ENCODE results near the gene TBC1D2. TPM values are rescaled to one million over a fixed set of nuclear protein-coding genes. Genes with fewer than 3 reads are reported as not detected.

TBC1D2 gene
- total RNA-seq, 1 donor from 2014 or later, result 2.3 TPM

DNA sequence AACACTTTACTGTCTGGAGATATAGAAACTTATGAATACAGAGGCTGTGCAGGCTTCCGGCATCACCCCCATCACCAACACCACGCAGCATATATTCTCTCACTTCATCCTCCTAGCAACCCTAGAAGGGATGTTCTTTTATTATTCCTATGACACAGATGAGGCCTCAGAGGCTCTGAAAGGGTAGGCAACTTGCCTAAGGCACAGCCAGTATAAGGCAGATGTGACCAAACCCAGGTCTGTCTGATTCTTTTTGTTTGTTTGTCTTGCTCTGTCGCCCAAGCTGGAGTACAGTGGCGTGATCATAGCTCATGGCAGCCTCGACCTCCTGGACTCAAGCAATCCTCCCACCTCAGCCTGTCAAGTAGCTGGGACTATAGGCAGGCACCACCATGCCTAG, 40.2 kb downstream of the TBC1D2 start:
- Mint-ChIP-seq H3K9me3 (ENCODE audit: unreplicated experiment) (no peaks in the 10 kb centered on the region), H3K27me3 (ENCODE audit: unreplicated experiment) (peaks cover 2% of the 10 kb centered on the region)

DNA sequence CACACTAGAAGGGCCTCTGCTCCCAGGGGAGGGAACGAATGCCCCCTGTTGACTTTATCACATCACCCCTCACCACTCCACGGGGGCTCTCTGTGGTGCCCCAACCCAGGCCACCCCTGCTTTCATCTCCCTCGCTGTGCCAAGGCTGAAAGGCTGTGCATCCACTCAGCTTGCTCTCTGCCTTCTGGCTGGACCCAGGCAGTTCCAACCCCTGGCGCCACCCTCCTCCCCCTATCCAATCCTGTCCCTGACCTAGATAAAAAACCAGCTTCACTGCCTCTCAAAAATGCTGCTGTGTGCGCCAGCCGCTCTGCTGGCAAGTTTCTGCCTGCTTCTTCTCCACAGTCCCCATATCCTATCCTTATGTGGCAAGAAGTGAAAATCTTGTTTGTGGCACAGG, 40.6 kb downstream of the TBC1D2 start:
- no peak for TF ChIP-seq CTCF (IDR thresholded peaks at IDR 0.05; ENCODE audit: unreplicated experiment)
- Mint-ChIP-seq H3K27me3 (ENCODE audit: unreplicated experiment) (peaks cover 2% of the 10 kb centered on the region), H3K9me3 (ENCODE audit: unreplicated experiment) (no peaks in the 10 kb centered on the region), H3K27ac (ENCODE audit: unreplicated experiment) (no peak overlapping the region), H3K4me3 (ENCODE audit: unreplicated experiment) (no peak overlapping the region), H3K36me3 (ENCODE audit: low read depth, unreplicated experiment) (peaks cover 4% of the 10 kb centered on the region), H3K4me1 (ENCODE audit: unreplicated experiment) (peaks cover 10% of the 10 kb centered on the region)
- DNase-seq (ENCODE audit: low spot score), result no peak

More for the DNA sequence above, 40.2 kb downstream of the TBC1D2 start:
- peaks cover 4% of the 10 kb centered on the region for H3K36me3 Mint-ChIP-seq (ENCODE audit: low read depth, unreplicated experiment)
- no peak overlapping the region for H3K4me3 Mint-ChIP-seq (ENCODE audit: unreplicated experiment)
- peaks cover 10% of the 10 kb centered on the region for H3K4me1 Mint-ChIP-seq (ENCODE audit: unreplicated experiment)
- TF ChIP-seq CTCF (IDR thresholded peaks at IDR 0.05; ENCODE audit: unreplicated experiment), result no peak
- no peak overlapping the region for H3K27ac Mint-ChIP-seq (ENCODE audit: unreplicated experiment)
- DNase-seq (ENCODE audit: low spot score), result no peak

- Mint-ChIP-seq H3K4me1 (ENCODE audit: unreplicated experiment) (no peaks in the 10 kb centered on the region), H3K4me3 (ENCODE audit: unreplicated experiment) (no peak overlapping the region), H3K36me3 (ENCODE audit: low read depth, unreplicated experiment) (peaks cover 8% of the 10 kb centered on the region), H3K9me3 (ENCODE audit: unreplicated experiment) (no peaks in the 10 kb centered on the region), H3K27me3 (ENCODE audit: unreplicated experiment) (no peaks in the 10 kb centered on the region), H3K27ac (ENCODE audit: unreplicated experiment) (no peak overlapping the region)
- DNase-seq (ENCODE audit: low spot score), result no peak
- no peak for TF ChIP-seq CTCF (IDR thresholded peaks at IDR 0.05; ENCODE audit: unreplicated experiment)
Observed at GRCh38 chr9:98211260-98211659, 44.2 kb downstream of the TBC1D2 start.

DNA sequence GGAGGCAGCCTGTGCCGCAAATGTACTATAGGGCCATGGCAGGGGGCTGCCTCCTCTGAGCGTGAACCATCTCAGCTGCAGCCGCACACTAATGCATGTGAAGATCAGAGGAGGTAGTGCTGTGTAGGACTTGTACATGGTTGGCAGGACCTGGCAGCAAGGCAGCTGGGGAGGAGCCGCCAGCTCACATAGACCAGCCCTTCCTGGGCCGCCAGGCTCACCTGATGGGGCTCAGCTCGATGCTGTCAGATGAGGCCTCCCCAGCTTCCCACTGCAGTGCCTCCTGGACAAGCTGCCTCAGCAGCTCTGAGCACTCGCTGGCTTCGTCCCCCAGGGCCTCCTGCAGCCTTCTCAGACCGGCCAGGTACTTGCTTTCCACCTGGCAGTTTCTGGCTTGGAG, 45.0 kb downstream of the TBC1D2 start:
- no peaks in the 10 kb centered on the region for H3K9me3 Mint-ChIP-seq (ENCODE audit: unreplicated experiment)
- peaks cover 8% of the 10 kb centered on the region for H3K36me3 Mint-ChIP-seq (ENCODE audit: low read depth, unreplicated experiment)
- H3K27me3 Mint-ChIP-seq (ENCODE audit: unreplicated experiment), result no peaks in the 10 kb centered on the region
- no peak for DNase-seq (ENCODE audit: low spot score)
- TF ChIP-seq CTCF (IDR thresholded peaks at IDR 0.05; ENCODE audit: unreplicated experiment), result no peak
- H3K4me1 Mint-ChIP-seq (ENCODE audit: unreplicated experiment), result no peaks in the 10 kb centered on the region
- H3K27ac Mint-ChIP-seq (ENCODE audit: unreplicated experiment), result no peak overlapping the region
- H3K4me3 Mint-ChIP-seq (ENCODE audit: unreplicated experiment), result no peak overlapping the region

DNA sequence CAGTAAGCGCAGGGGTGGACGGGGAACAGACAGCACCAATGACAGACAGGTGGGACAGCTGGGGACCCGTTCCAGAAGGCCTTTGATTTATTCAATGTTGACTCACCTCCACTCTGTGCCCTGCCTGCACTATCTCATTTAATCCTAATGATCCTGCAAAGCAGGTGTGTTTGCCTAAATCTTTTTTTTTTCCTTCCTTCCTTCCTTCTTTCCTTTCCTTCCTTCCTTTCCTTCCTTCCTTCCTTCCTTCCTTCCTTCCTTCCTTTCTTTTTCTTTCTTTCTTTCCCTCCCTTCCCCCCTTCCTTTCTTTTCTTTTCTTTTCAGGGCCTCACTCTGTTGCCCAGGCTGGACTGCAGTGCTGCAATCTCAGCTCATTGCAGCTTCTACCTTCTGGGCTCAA, 45.9 kb downstream of the TBC1D2 start:
- Mint-ChIP-seq H3K36me3 (ENCODE audit: low read depth, unreplicated experiment) (peaks cover 8% of the 10 kb centered on the region), H3K27me3 (ENCODE audit: unreplicated experiment) (no peaks in the 10 kb centered on the region), H3K27ac (ENCODE audit: unreplicated experiment) (no peak overlapping the region), H3K4me3 (ENCODE audit: unreplicated experiment) (no peak overlapping the region), H3K9me3 (ENCODE audit: unreplicated experiment) (no peaks in the 10 kb centered on the region), H3K4me1 (ENCODE audit: unreplicated experiment) (no peaks in the 10 kb centered on the region)
- TF ChIP-seq CTCF (IDR thresholded peaks at IDR 0.05; ENCODE audit: unreplicated experiment), result no peak
- DNase-seq (ENCODE audit: low spot score), result no peak
